MM.1S (cell line): Measurements from ENCODE around the gene PPP2R5E.

ENCODE experiments used
- DNase-seq: peaks from one replicate; pipeline ENCODE4 v3.0.0-alpha.2; 2015
- H2AFZ ChIP-seq: fragments of 300-600 bp; sonication (generic); 2 replicates; pipeline ENCODE4 v1.6.0; 2016; ENCODE audit warnings: antibody characterized with exemption, low read length
- H3F3A ChIP-seq: fragments of 300-600 bp; sonication (generic); 2 replicates; pipeline ENCODE4 v1.6.1; 2016; ENCODE audit warnings: mild to moderate bottlenecking, antibody characterized with exemption, low read length, moderate library complexity, mixed read lengths; ENCODE audit not compliant: insufficient read depth
- H3K27ac ChIP-seq: fragments of 300-600 bp; sonication (generic); 2 replicates; pipeline ENCODE4 v1.5.1; 2016; ENCODE audit warnings: mild to moderate bottlenecking, low read length
- H3K27me3 ChIP-seq: fragments of 300-600 bp; sonication (generic); replicated peaks from 2 replicates; pipeline ENCODE4 v1.6.0; 2016; ENCODE audit warnings: low read length; ENCODE audit not compliant: insufficient read depth
- H3K36me3 ChIP-seq: fragments of 300-600 bp; sonication (generic); replicated peaks from 2 replicates; pipeline ENCODE4 v1.6.1; 2016; ENCODE audit warnings: mild to moderate bottlenecking, low read length, mixed read lengths; ENCODE audit not compliant: insufficient read depth
- H3K4me1 ChIP-seq: fragments of 300-600 bp; sonication (generic); 2 replicates; pipeline ENCODE4 v1.6.1; 2016; ENCODE audit warnings: low read length, mixed read lengths
- H3K4me2 ChIP-seq: fragments of 300-600 bp; sonication (generic); 2 replicates; pipeline ENCODE4 v1.6.0; 2016; ENCODE audit warnings: low read depth, low read length
- H3K4me3 ChIP-seq: fragments of 300-600 bp; sonication (generic); 2 replicates; pipeline ENCODE4 v1.5.1; 2016; ENCODE audit warnings: low read length, mixed read lengths
- H3K79me2 ChIP-seq: fragments of 300-600 bp; sonication (generic); 2 replicates; pipeline ENCODE4 v1.6.1; 2016; ENCODE audit warnings: mixed run types, low read length, mixed read lengths
- H3K9ac ChIP-seq: fragments of 300-600 bp; sonication (generic); 2 replicates; pipeline ENCODE4 v1.6.1; 2016; ENCODE audit warnings: low read length, mixed read lengths
- H3K9me2 ChIP-seq: fragments of 300-600 bp; sonication (generic); replicated peaks from 2 replicates; pipeline ENCODE4 v1.6.1; 2016; ENCODE audit warnings: mild to moderate bottlenecking, low read length, mixed read lengths; ENCODE audit not compliant: insufficient read depth
- H3K9me3 ChIP-seq: fragments of 300-600 bp; sonication (generic); replicated peaks from 2 replicates; pipeline ENCODE4 v1.6.1; 2016; ENCODE audit warnings: mild to moderate bottlenecking, low read length, mixed read lengths; ENCODE audit not compliant: insufficient read depth
- H4K20me1 ChIP-seq: fragments of 300-600 bp; sonication (generic); 2 replicates; pipeline ENCODE4 v1.6.1; 2016; ENCODE audit warnings: mild to moderate bottlenecking, low read length, moderate library complexity, mixed read lengths; ENCODE audit not compliant: insufficient read depth
- CTCF ChIP-seq: fragments of 300-600 bp; sonication (generic); IDR thresholded peaks from 2 replicates; pipeline ENCODE4 v1.5.1; 2016; ENCODE audit warnings: antibody characterized with exemption, low read length, mixed read lengths
- EZH2 ChIP-seq: fragments of 300-600 bp; sonication (generic); optimal IDR thresholded peaks from 2 replicates; pipeline ENCODE3; 2017; ENCODE audit warnings: low read depth, mild to moderate bottlenecking, antibody characterized with exemption, low read length, mixed read lengths
- EZH2phosphoT487 ChIP-seq: fragments of 300-600 bp; sonication (generic); IDR thresholded peaks from 2 replicates; pipeline ENCODE4 v1.6.1; 2018; ENCODE audit warnings: antibody characterized with exemption, low read length

PPP2R5E gene

GRCh38 chr14:63573581-63573980, 30.4 kb upstream of the PPP2R5E start:
- H2AFZ ChIP-seq, result no peak overlapping the region

GRCh38 chr14:63565448-63565847, 22.3 kb upstream of the PPP2R5E start:
- Histone ChIP-seq H3K27me3 (no peaks in the 10 kb centered on the region), H4K20me1 (no peaks in the 10 kb centered on the region), H3K4me2 (no peak overlapping the region), H3K9me2 (no peaks in the 10 kb centered on the region), H2AFZ (no peak overlapping the region), H3K36me3 (no peaks in the 10 kb centered on the region), H3K9ac (no peak overlapping the region), H3K79me2 (no peaks in the 10 kb centered on the region), H3K4me1 (no peaks in the 10 kb centered on the region), H3K9me3 (no peaks in the 10 kb centered on the region), H3K4me3 (no peak overlapping the region), H3F3A (no peaks in the 10 kb centered on the region), H3K27ac (no peak overlapping the region)
- TF ChIP-seq CTCF (no peak), EZH2 (no peak), EZH2phosphoT487 (no peak)
- no peak for DNase-seq

More at GRCh38 chr14:63573581-63573980, 30.4 kb upstream of the PPP2R5E start:
- TF ChIP-seq EZH2, result no peak
- no peak for TF ChIP-seq EZH2phosphoT487
- no peak for TF ChIP-seq CTCF
- Histone ChIP-seq H3K9ac (no peak overlapping the region), H3K4me3 (no peak overlapping the region), H3K79me2 (no peaks in the 10 kb centered on the region), H3K9me2 (no peaks in the 10 kb centered on the region), H3K4me1 (no peaks in the 10 kb centered on the region), H3K27me3 (no peaks in the 10 kb centered on the region), H3F3A (no peaks in the 10 kb centered on the region), H3K27ac (no peak overlapping the region), H4K20me1 (no peaks in the 10 kb centered on the region), H3K36me3 (no peaks in the 10 kb centered on the region), H3K9me3 (no peaks in the 10 kb centered on the region), H3K4me2 (no peak overlapping the region)
- DNase-seq, result no peak

- no peaks in the 10 kb centered on the region for H4K20me1 ChIP-seq
- H3K9me2 ChIP-seq, result no peaks in the 10 kb centered on the region
- H3K4me3 ChIP-seq, result no peak overlapping the region
- H3K36me3 ChIP-seq, result no peaks in the 10 kb centered on the region
- no peak overlapping the region for H3K4me2 ChIP-seq
- H3K4me1 ChIP-seq, result no peaks in the 10 kb centered on the region
- H3K9me3 ChIP-seq, result no peaks in the 10 kb centered on the region
- no peak for DNase-seq
- no peaks in the 10 kb centered on the region for H3F3A ChIP-seq
- H2AFZ ChIP-seq, result no peak overlapping the region
- H3K27ac ChIP-seq, result no peak overlapping the region
- TF ChIP-seq EZH2phosphoT487 (no peak), EZH2 (no peak), CTCF (no peak)
- no peaks in the 10 kb centered on the region for H3K79me2 ChIP-seq
- H3K9ac ChIP-seq, result no peak overlapping the region
- H3K27me3 ChIP-seq, result no peaks in the 10 kb centered on the region
Measured at GRCh38 chr14:63564318-63564717, 21.1 kb upstream of the PPP2R5E start.
